LNCaP clone FGC (cell line): Measurements from ENCODE around the gene SLC34A1.
"Not testable (repeated sequence)": the region's sequence is repeated elsewhere in the genome, so short reads cannot be mapped to it uniquely, and the experiment has no call there.

ENCODE experiments used
- DNase-seq: peaks from one replicate; pipeline ENCODE4 v3.0.0-alpha.2; 2011; ENCODE audit warnings: low read depth
- H3K4me3 ChIP-seq: 2 replicates; pipeline ENCODE4 v1.5.1; 2011; ENCODE audit warnings: mild to moderate bottlenecking, low read depth, low read length, control low read depth
- TF ChIP-seq, protein P1 (sequence below): IDR thresholded peaks from 2 replicates; pipeline ENCODE4 v1.5.1; 2012; ENCODE audit warnings: mild to moderate bottlenecking; ENCODE audit not compliant: control insufficient read depth, insufficient read depth; ENCODE audit errors: extremely low read depth

Gene SLC34A1

DNA sequence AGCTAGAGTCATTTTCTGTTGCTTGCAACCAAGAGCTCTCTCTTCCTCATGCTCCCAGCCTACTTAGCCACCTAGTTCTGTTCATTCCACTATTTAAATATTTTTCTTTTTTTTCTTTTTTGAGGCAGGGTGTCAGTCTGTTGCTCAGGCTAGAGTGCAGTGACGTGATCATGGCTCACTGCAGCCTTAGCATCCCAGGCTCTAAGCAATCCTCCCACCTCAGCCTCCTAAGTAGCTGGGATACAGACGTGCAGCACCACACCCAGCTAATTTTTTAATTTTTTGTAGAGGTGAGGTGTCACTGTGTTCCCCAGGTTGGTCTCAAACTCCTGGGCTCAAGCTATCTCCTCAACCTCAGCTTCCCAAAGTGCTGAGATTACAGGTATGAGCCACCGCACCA, 30.2 kb downstream of the SLC34A1 start:
- DNase-seq: no peak
- H3K4me3 ChIP-seq: no peak overlapping the region
- TF ChIP-seq, protein P1, sequence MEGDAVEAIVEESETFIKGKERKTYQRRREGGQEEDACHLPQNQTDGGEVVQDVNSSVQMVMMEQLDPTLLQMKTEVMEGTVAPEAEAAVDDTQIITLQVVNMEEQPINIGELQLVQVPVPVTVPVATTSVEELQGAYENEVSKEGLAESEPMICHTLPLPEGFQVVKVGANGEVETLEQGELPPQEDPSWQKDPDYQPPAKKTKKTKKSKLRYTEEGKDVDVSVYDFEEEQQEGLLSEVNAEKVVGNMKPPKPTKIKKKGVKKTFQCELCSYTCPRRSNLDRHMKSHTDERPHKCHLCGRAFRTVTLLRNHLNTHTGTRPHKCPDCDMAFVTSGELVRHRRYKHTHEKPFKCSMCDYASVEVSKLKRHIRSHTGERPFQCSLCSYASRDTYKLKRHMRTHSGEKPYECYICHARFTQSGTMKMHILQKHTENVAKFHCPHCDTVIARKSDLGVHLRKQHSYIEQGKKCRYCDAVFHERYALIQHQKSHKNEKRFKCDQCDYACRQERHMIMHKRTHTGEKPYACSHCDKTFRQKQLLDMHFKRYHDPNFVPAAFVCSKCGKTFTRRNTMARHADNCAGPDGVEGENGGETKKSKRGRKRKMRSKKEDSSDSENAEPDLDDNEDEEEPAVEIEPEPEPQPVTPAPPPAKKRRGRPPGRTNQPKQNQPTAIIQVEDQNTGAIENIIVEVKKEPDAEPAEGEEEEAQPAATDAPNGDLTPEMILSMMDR: no peak

DNA sequence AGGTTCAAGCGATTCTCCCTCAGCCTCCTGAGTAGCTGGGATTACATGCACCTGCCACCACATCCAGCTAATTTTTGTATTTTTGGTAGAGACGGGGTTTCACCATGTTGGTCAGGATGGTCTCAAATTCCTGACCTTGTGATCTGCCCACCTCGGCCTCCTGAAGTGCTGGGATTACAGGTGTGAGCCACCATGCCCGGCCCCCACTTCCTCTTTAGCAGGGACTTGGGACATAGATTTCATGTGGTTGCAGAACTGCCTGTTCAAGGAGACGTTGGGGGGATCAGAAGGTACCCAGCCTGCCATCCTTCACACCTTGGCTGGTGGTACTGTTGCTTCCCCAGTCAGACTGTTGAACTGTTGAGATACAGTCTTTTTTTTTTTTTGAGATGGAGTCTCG, 32.8 kb downstream of the SLC34A1 start:
- not testable (repeated sequence) for DNase-seq, H3K4me3 ChIP-seq

DNA sequence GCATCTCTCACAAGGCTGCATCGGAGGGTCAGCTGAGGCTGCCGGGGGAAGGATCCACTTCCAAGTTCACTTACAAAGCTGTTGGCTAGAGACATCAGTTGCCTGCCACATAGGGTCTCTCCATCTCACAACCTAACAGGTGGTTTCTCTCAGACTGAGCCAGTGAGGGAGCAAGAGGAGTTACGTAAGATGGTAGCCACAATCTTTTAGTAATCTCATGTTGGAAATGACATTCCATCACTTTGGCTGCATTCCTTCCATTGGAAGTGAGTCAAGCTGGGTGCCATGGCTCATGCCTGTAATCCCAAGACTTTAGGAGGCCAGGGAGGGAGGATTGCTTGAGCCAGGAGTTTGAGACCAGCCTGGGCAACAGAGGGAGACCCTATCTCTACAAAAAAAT, 34.8 kb downstream of the SLC34A1 start:
- TF ChIP-seq, protein P1: no peak
- no peak overlapping the region for H3K4me3 ChIP-seq
- DNase-seq: no peak

DNA sequence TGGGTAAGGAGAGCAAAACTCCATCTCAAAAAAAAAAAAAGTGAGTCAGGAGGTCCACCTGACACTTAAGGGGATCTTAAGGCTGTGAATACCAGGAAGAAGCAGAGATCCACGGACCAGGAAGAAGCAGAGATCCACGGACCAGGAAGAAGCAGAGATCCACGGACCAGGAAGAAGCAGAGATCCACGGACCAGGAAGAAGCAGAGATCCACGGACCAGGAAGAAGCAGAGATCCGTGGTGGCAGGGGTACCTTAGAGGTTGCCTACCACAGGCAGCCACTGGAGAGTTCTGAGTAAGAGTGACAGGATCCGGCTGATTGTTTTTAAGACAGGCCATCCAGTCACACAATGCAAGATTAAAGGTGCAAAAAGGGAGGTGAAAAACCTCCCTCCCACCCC, 36.2 kb downstream of the SLC34A1 start:
- not testable (repeated sequence) for DNase-seq, H3K4me3 ChIP-seq

DNA sequence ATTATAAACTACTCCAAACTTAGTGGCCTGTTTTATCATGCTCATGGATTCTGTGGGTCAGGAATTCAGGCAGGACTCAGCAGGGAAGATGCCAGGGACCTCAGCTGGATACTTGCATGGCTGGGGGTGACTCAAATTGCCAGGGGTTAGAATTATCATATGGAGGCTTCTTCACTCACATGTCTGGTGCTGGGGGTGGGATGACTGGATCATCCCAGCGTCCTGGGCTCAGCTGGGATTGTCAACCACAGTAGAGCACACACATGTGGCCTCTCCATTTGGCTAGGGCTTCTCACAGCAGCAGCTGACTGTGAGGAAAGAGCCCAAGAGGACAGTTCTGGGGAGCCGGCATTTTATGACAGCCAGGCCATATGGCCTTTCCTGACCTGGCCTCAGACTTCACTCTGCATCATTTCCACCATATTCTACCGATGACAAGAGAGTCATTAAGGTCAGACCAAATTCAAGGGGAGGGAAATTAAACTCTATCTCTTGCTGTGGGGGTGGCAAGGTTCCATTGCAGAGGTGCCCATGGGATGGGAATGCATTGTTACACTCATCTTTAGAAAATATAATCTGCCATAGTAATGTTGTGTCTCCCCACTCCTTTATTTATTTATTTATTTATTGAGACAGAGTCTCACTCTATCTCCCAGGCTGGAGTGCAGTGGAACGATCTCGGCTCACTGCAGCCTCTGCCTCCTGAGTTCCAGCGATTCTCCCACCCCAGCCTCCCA, 37.0 kb downstream of the SLC34A1 start:
- DNase-seq: no peak
- TF ChIP-seq, protein P1: no peak
- H3K4me3 ChIP-seq: no peak overlapping the region

DNA sequence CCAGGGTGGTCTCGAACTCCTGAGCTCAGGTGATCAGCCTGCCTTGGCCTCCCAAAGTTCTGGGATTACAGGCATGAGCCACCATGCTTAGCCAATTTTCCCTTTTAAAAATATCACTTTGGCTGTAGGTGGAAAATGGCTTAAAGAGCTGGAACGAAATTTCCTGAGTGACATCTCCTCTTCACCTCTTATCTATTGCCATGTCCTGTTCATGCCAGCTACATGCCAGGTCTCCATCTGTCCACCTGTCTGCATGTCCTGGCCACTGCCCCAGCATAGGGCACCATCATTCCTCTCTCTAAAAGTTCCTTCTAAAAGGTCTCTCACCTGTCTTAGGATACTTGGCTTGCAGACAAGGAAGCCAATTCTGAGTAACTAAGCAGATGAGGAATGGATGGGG, 39.4 kb downstream of the SLC34A1 start:
- DNase-seq: no peak
- no peak overlapping the region for H3K4me3 ChIP-seq
- TF ChIP-seq, protein P1: no peak

DNA sequence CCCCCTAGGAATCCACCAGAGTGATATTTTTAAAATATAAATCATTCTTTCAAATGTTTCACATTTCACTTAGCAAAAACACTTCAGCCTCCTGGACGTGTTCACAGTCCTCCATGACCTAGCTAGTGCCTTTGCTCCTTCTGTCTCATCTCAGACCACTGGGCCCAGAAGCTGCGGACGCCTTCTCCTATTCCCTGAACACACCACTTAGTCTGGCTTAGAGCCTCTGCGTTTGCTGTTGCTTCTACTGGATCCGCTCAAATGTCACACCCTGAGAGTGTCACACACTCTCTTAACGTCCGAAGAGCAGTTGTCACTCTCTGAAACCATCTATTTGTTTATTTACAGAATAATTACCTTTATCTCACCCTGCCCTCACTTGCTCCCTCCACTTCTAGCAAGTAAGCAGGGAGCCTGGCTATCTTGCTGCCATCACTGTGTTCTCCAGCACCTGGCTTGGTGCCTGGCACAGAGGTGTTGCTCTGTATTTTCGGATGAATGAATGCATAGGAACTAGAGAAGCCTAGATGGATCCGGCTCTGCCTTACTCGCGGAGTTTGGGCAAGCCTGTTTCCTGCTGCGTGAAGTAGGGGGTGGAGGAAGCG, 41.1 kb downstream of the SLC34A1 start:
- DNase-seq: no peak
- peak overlapping the region; percentile 55 for H3K4me3 ChIP-seq
- TF ChIP-seq, protein P1: no peak
